GM23338 (cell line): ENCODE data around the gene PHACTR1. TPM values are rescaled to one million over a fixed set of nuclear protein-coding genes. Genes with fewer than 3 reads are reported as not detected.

Experiments
- ATAC-seq: fragments of 200-7000 bp; cut with Tn5 transposase; 3 replicates; pipeline ENCODE4 v1.9.1; 2020
- DNase-seq: peaks from one replicate; pipeline ENCODE4 v3.0.0-alpha.2; 2015; ENCODE audit warnings: low spot score
- H2AFZ ChIP-seq: fragments of 200-600 bp; sonication (generic); 2 replicates; pipeline ENCODE4 v1.8.0; 2016; ENCODE audit warnings: antibody characterized with exemption, mild to moderate bottlenecking, moderate library complexity
- H3F3A ChIP-seq: fragments of 200-600 bp; sonication (generic); replicated peaks from 2 replicates; pipeline ENCODE4 v1.8.0; 2017; ENCODE audit warnings: antibody characterized with exemption, mixed run types, low read depth
- H3K27ac ChIP-seq: fragments of 200-600 bp; sonication (generic); 2 replicates; pipeline ENCODE4 v1.6.1; 2016; ENCODE audit warnings: low read depth
- H3K27me3 ChIP-seq: fragments of 200-600 bp; sonication (generic); 2 replicates; pipeline ENCODE4 v1.8.0; 2016; ENCODE audit warnings: mild to moderate bottlenecking, mixed run types, moderate library complexity; ENCODE audit not compliant: insufficient read depth
- H3K36me3 ChIP-seq: fragments of 200-600 bp; sonication (generic); 2 replicates; pipeline ENCODE4 v1.8.0; 2016; ENCODE audit warnings: mild to moderate bottlenecking; ENCODE audit not compliant: insufficient read depth
- H3K4me1 ChIP-seq: fragments of 200-600 bp; sonication (generic); 2 replicates; pipeline ENCODE4 v1.8.0; 2016; ENCODE audit warnings: mild to moderate bottlenecking, moderate library complexity; ENCODE audit not compliant: insufficient read depth
- H3K4me2 ChIP-seq: fragments of 200-600 bp; sonication (generic); 2 replicates; pipeline ENCODE4 v1.7.1; 2017; ENCODE audit warnings: mixed run types
- H3K4me3 ChIP-seq: fragments of 200-600 bp; sonication (generic); 2 replicates; pipeline ENCODE4 v1.6.1; 2016; ENCODE audit warnings: mixed run types
- H3K79me2 ChIP-seq: fragments of 200-600 bp; sonication (generic); replicated peaks from 2 replicates; pipeline ENCODE4 v1.8.0; 2017; ENCODE audit warnings: mild to moderate bottlenecking; ENCODE audit not compliant: insufficient read depth
- H3K9me2 ChIP-seq: fragments of 200-600 bp; sonication (generic); 2 replicates; pipeline ENCODE4 v1.8.0; 2017; ENCODE audit not compliant: insufficient read depth
- H4K20me1 ChIP-seq: fragments of 200-600 bp; sonication (generic); replicated peaks from 2 replicates; pipeline ENCODE4 v1.8.0; 2017; ENCODE audit warnings: mild to moderate bottlenecking; ENCODE audit not compliant: insufficient read depth
- H3K27ac Mint-ChIP-seq: 2 replicates; pipeline ENCODE4 v1.8.0; 2020; ENCODE audit warnings: inconsistent platforms, mild to moderate bottlenecking, moderate library complexity, mixed read lengths
- H3K27me3 Mint-ChIP-seq: 3 replicates; pipeline ENCODE4 v1.8.0; 2022; ENCODE audit warnings: low read depth, mild to moderate bottlenecking, moderate library complexity, mixed read lengths, inconsistent platforms; ENCODE audit not compliant: insufficient read depth, poor library complexity
- H3K36me3 Mint-ChIP-seq: 3 replicates; pipeline ENCODE4 v1.8.0; 2021; ENCODE audit warnings: low read depth, mild to moderate bottlenecking, inconsistent platforms, moderate library complexity, mixed read lengths
- H3K4me1 Mint-ChIP-seq: 3 replicates; pipeline ENCODE4 v1.8.0; 2020; ENCODE audit warnings: mild to moderate bottlenecking, inconsistent platforms, mixed read lengths
- H3K4me3 Mint-ChIP-seq: 3 replicates; pipeline ENCODE4 v1.8.0; 2021; ENCODE audit warnings: moderate library complexity, mild to moderate bottlenecking, inconsistent platforms, mixed read lengths
- H3K9me3 Mint-ChIP-seq: 3 replicates; pipeline ENCODE4 v1.8.0; 2020; ENCODE audit warnings: moderate library complexity, mild to moderate bottlenecking, inconsistent platforms, mixed read lengths
- CREB1 ChIP-seq: fragments of 250-450 bp; sonication (Bioruptor Pico); IDR thresholded peaks from 2 replicates; pipeline ENCODE4 v1.5.0; 2020; ENCODE audit warnings: low read depth, mild to moderate bottlenecking, moderate library complexity
- CTCF ChIP-seq, 2 experiments: fragments of 200-600 bp in 1 of 2; sonication (generic) in 1 of 2; conservative IDR thresholded peaks; 2 replicates each; pipeline versions ENCODE4 v1.5.1 to v1.6.1; 2016 to 2017; ENCODE audit warnings: antibody characterized with exemption in 2 of 2, low read depth in 2 of 2, mild to moderate bottlenecking in 2 of 2, moderate library complexity in 1 of 2
- EZH2 ChIP-seq: fragments of 200-600 bp; sonication (generic); IDR thresholded peaks from one replicate; pipeline ENCODE4 v1.8.0; 2017; ENCODE audit warnings: antibody characterized with exemption, mild to moderate bottlenecking, low read depth; ENCODE audit not compliant: unreplicated experiment
- EZH2phosphoT487 ChIP-seq: fragments of 200-600 bp; sonication (generic); IDR thresholded peaks from one replicate; pipeline ENCODE4 v1.8.1; 2018; ENCODE audit warnings: antibody characterized with exemption; ENCODE audit not compliant: unreplicated experiment
- JUNB ChIP-seq: IDR thresholded peaks from one replicate; pipeline ENCODE4 v1.6.1; 2016; ENCODE audit warnings: antibody characterized with exemption; ENCODE audit not compliant: unreplicated experiment
- NANOG ChIP-seq: IDR thresholded peaks from 2 replicates; pipeline ENCODE4 v1.6.1; 2016; ENCODE audit warnings: antibody characterized with exemption, borderline replicate concordance
- POLR2AphosphoS5 ChIP-seq: IDR thresholded peaks from 2 replicates; pipeline ENCODE4 v1.6.1; 2016; ENCODE audit warnings: antibody characterized with exemption, low read depth
- REST ChIP-seq: IDR thresholded peaks from one replicate; pipeline ENCODE4 v1.6.1; 2018; ENCODE audit warnings: antibody characterized with exemption; ENCODE audit not compliant: unreplicated experiment
- STAT1 ChIP-seq: IDR thresholded peaks from one replicate; pipeline ENCODE4 v1.6.1; 2016; ENCODE audit warnings: antibody characterized with exemption; ENCODE audit not compliant: unreplicated experiment
- ZNF114 ChIP-seq: fragments of 250-450 bp; sonication (Bioruptor Pico); IDR thresholded peaks from 2 replicates; pipeline ENCODE4 v1.5.0; 2020; ENCODE audit warnings: mild to moderate bottlenecking, moderate library complexity
- ZNF331 ChIP-seq: fragments of 250-450 bp; sonication (Bioruptor Pico); IDR thresholded peaks from 2 replicates; pipeline ENCODE4 v1.5.0; 2020; ENCODE audit warnings: low read depth, mild to moderate bottlenecking, moderate library complexity
- ZNF462 ChIP-seq: fragments of 250-450 bp; sonication (Bioruptor Pico); IDR thresholded peaks from 2 replicates; pipeline ENCODE4 v1.5.0; 2020; ENCODE audit warnings: mild to moderate bottlenecking, moderate library complexity
- polyA plus RNA-seq: library from polyadenylated mRNA; unstranded; fragments of >200 nt; fragmentation: Nextera tagmentation; extraction: Ambion mirVana; gene quantifications from 2 replicates; pipeline ENCODE4 v1.2.1, GENCODE V29; 2016
- total RNA-seq: library from RNA; depleted of rRNA; stranded (reverse); fragments of >200 nt; shearing (Covaris generic); gene quantifications from 2 replicates; pipeline ENCODE4 v1.2.3, GENCODE V29; 2014
- TF ChIP-seq, protein P1 (sequence below): IDR thresholded peaks from 2 replicates; pipeline ENCODE4 v1.6.1; 2016; ENCODE audit warnings: antibody characterized with exemption

The PHACTR1 gene
- total and polyA plus RNA-seq, 2 experiments from 2014 or later = 5.9 to 19.3 TPM

- Histone ChIP-seq H3K36me3 (no peaks in the 10 kb centered on the region), H3K9me2 (0 out of 2 replicates have a peak, but pooled peaks cover 10% of the 10 kb centered on the region), H3K4me3 (no peak overlapping the region), H3F3A (no peaks in the 10 kb centered on the region), H4K20me1 (no peaks in the 10 kb centered on the region), H3K79me2 (no peaks in the 10 kb centered on the region), H3K27ac (no peak overlapping the region), H3K4me1 (peaks cover 6% of the 10 kb centered on the region; the same call in 1 of the 2 replicates), H2AFZ (no peak overlapping the region), H3K27me3 (no peaks in the 10 kb centered on the region), H3K4me2 (no peak overlapping the region)
- Mint-ChIP-seq H3K36me3 (no peaks in the 10 kb centered on the region), H3K4me1 (peaks cover 6% of the 10 kb centered on the region; the same call in 2 of the 3 replicates), H3K27me3 (no peaks in the 10 kb centered on the region), H3K4me3 (no peak overlapping the region), H3K27ac (no peak overlapping the region), H3K9me3 (no peaks in the 10 kb centered on the region)
- ATAC-seq = no peak
- no peak for DNase-seq
- TF ChIP-seq STAT1 = no peak
- TF ChIP-seq, protein P1, sequence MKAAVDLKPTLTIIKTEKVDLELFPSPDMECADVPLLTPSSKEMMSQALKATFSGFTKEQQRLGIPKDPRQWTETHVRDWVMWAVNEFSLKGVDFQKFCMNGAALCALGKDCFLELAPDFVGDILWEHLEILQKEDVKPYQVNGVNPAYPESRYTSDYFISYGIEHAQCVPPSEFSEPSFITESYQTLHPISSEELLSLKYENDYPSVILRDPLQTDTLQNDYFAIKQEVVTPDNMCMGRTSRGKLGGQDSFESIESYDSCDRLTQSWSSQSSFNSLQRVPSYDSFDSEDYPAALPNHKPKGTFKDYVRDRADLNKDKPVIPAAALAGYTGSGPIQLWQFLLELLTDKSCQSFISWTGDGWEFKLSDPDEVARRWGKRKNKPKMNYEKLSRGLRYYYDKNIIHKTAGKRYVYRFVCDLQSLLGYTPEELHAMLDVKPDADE = no peak
- TF ChIP-seq REST = no peak
- no peak for TF ChIP-seq EZH2phosphoT487
- TF ChIP-seq ZNF462 = no peak
- TF ChIP-seq ZNF114 (CRISPR knock-in tag) = no peak
- no peak for TF ChIP-seq EZH2
- no peak for TF ChIP-seq ZNF331 (CRISPR knock-in tag)
- TF ChIP-seq JUNB = no peak
- no peak for TF ChIP-seq CTCF (conservative IDR thresholded peaks at IDR 0.05; ENCODE audit: low read depth in 2 of 2)
- TF ChIP-seq NANOG = no peak
- TF ChIP-seq CREB1 = no peak
- no peak for TF ChIP-seq POLR2AphosphoS5
Measured at GRCh38 chr6:13201336-13201735, 484.8 kb downstream of the PHACTR1 start.
